ENCODE measurements around the gene TEDDM1. TPM values are rescaled to one million over a fixed set of nuclear protein-coding genes. Genes with fewer than 3 reads are reported as not detected.

TEDDM1 gene
- total RNA-seq, 4 donors from 2014 or later, result not detected

GRCh38 chr1:182370532-182370931, 29.9 kb downstream of the TEDDM1 start:
- intact Hi-C loops (cut with DNase I; ENCODE audit: low total_unique reads), result no loop called here
- TF ChIP-seq POLR2A (IDR thresholded peaks at IDR 0.05), result no peak
- TF ChIP-seq, protein P1, sequence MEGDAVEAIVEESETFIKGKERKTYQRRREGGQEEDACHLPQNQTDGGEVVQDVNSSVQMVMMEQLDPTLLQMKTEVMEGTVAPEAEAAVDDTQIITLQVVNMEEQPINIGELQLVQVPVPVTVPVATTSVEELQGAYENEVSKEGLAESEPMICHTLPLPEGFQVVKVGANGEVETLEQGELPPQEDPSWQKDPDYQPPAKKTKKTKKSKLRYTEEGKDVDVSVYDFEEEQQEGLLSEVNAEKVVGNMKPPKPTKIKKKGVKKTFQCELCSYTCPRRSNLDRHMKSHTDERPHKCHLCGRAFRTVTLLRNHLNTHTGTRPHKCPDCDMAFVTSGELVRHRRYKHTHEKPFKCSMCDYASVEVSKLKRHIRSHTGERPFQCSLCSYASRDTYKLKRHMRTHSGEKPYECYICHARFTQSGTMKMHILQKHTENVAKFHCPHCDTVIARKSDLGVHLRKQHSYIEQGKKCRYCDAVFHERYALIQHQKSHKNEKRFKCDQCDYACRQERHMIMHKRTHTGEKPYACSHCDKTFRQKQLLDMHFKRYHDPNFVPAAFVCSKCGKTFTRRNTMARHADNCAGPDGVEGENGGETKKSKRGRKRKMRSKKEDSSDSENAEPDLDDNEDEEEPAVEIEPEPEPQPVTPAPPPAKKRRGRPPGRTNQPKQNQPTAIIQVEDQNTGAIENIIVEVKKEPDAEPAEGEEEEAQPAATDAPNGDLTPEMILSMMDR (IDR thresholded peaks at IDR 0.05), result no peak
- DNase-seq (ENCODE audit: low spot score in 2 of 2), result no peak
- 61 to 67% methylated on average over 3 of the region's 3 CpGs for WGBS, 2 donors
- no peak overlapping the region for H3K4me3 ChIP-seq (ENCODE audit: low read depth, poor library complexity, severe bottlenecking)

DNA sequence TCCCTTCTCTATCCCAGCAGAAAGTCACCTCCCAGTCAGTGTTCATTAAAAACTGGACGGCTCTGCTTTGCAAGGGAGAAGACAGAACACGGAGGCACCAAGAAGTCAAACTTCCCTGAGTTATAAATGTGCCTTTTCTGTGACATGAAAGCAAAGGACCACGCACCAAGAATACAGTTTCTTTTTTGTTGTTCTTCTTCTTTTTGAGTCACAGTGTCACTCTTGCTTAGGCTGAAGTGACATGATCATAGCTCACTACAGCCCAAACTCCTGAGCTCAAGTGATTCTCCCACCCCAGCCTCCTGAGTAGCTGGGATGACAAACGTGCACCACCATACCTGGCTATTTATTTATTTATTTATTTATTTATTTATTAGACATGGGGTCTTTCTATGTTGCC, 31.6 kb downstream of the TEDDM1 start:
- no peak overlapping the region for H3K4me3 ChIP-seq (ENCODE audit: low read depth, poor library complexity, severe bottlenecking)
- TF ChIP-seq, protein P1 (IDR thresholded peaks at IDR 0.05), result no peak
- TF ChIP-seq POLR2A (IDR thresholded peaks at IDR 0.05), result no peak
- intact Hi-C loops (cut with DNase I; ENCODE audit: low total_unique reads), result no loop called here
- no peak for DNase-seq (ENCODE audit: low spot score in 2 of 2)
- 66 to 73% methylated on average over 4 of the region's 4 CpGs for WGBS, 2 donors

- TF ChIP-seq POLR2A (IDR thresholded peaks at IDR 0.05), result no peak
- DNase-seq (ENCODE audit: low spot score in 2 of 2), result peak in 1 of 2 donors; percentile 21
- intact Hi-C loops (cut with DNase I; ENCODE audit: low total_unique reads), result no loop called here
- no peak overlapping the region for H3K4me3 ChIP-seq (ENCODE audit: low read depth, poor library complexity, severe bottlenecking)
- WGBS, 2 donors, result 44 to 60% methylated on average over 4 of the region's 4 CpGs
Measured at GRCh38 chr1:182368358-182368757, 32.1 kb downstream of the TEDDM1 start.

GRCh38 chr1:182367926-182368325, 32.5 kb downstream of the TEDDM1 start:
- DNase-seq (ENCODE audit: low spot score in 2 of 2), result no peak
- WGBS, 2 donors, result 51 to 59% methylated on average over 2 of the region's 2 CpGs
- intact Hi-C loops (cut with DNase I; ENCODE audit: low total_unique reads), result no loop called here
- H3K4me3 ChIP-seq (ENCODE audit: low read depth, poor library complexity, severe bottlenecking), result no peak overlapping the region
- TF ChIP-seq, protein P1 (IDR thresholded peaks at IDR 0.05), result no peak
- TF ChIP-seq POLR2A (IDR thresholded peaks at IDR 0.05), result no peak

- intact Hi-C loops (cut with DNase I; ENCODE audit: low total_unique reads), result no loop called here
- DNase-seq (ENCODE audit: low spot score in 2 of 2), result peak in 1 of 2 donors; percentile 48
- no peak for TF ChIP-seq POLR2A (IDR thresholded peaks at IDR 0.05)
- TF ChIP-seq, protein P1 (IDR thresholded peaks at IDR 0.05), result no peak
- WGBS, 2 donors, result 97 to 100% methylated on average over 2 of the region's 2 CpGs
- H3K4me3 ChIP-seq (ENCODE audit: low read depth, poor library complexity, severe bottlenecking), result no peak overlapping the region
Measured at GRCh38 chr1:182366596-182366995, 33.9 kb downstream of the TEDDM1 start.

GRCh38 chr1:182359645-182360044, 40.8 kb downstream of the TEDDM1 start:
- DNase-seq (ENCODE audit: low spot score in 2 of 2), result peak in 1 of 2 donors; percentile 36
- intact Hi-C loops (cut with DNase I; ENCODE audit: low total_unique reads), result no loop called here
- WGBS, 2 donors, result 75 to 78% methylated on average over 7 of the region's 7 CpGs
- no peak overlapping the region for H3K4me3 ChIP-seq (ENCODE audit: low read depth, poor library complexity, severe bottlenecking)
- TF ChIP-seq, protein P1 (IDR thresholded peaks at IDR 0.05), result no peak
- no peak for TF ChIP-seq POLR2A (IDR thresholded peaks at IDR 0.05)
